H1 (cell line): ENCODE results near the gene CPED1. TPM values are rescaled to one million over a fixed set of nuclear protein-coding genes. Genes with fewer than 3 reads are reported as not detected.

Experiments used
- CTCF ChIA-PET: fragments of 300-600 bp; sonication (Branson Sonifier 250); formaldehyde crosslinking; loops from one replicate; lab custom pipeline; 2021; ENCODE audit not compliant: partially characterized antibody; lab: Charles Lee
- POLR2A ChIA-PET: fragments of 300-600 bp; sonication (Branson Sonifier 250); formaldehyde crosslinking; loops from one replicate; lab custom pipeline; 2021; ENCODE audit warnings: inconsistent platforms; ENCODE audit not compliant: partially characterized antibody; lab: Charles Lee
- DNase-seq, 2 experiments: peaks; one replicate each; pipeline versions ENCODE4 v3.0.0 to v3.0.0-alpha.2; 2010 to 2022; ENCODE audit warnings: low spot score in 2 of 2, low read depth in 1 of 2, mixed read lengths in 1 of 2
- FAIRE-seq: peaks from 2 replicates; lab custom pipeline; 2011; peaks lifted over from hg19 to GRCh38; lab: Jason Lieb, UNC
- H2AFZ ChIP-seq: 2 replicates; pipeline ENCODE4 v1.8.1; 2012; ENCODE audit warnings: low read length, inconsistent platforms
- H2AK5ac ChIP-seq: 2 replicates; pipeline ENCODE4 v1.6.1; 2013; ENCODE audit warnings: low read depth, low read length
- H2BK120ac ChIP-seq: replicated peaks from 2 replicates; pipeline ENCODE3; 2013; ENCODE audit warnings: low read depth, low read length, inconsistent platforms
- H2BK12ac ChIP-seq: 2 replicates; pipeline ENCODE4 v1.6.1; 2013; ENCODE audit warnings: low read depth, low read length
- H2BK15ac ChIP-seq: 2 replicates; pipeline ENCODE4 v1.6.1; 2013; ENCODE audit warnings: low read length
- H2BK20ac ChIP-seq: 2 replicates; pipeline ENCODE4 v1.6.1; 2013; ENCODE audit warnings: low read length
- H2BK5ac ChIP-seq: 2 replicates; pipeline ENCODE4 v1.6.1; 2013; ENCODE audit warnings: low read depth, low read length
- H3K14ac ChIP-seq: 2 replicates; pipeline ENCODE4 v1.6.1; 2013; ENCODE audit warnings: inconsistent platforms; ENCODE audit not compliant: insufficient read length
- H3K18ac ChIP-seq: 2 replicates; pipeline ENCODE4 v1.6.1; 2013; ENCODE audit warnings: low read length; ENCODE audit errors: extremely low read depth
- H3K23ac ChIP-seq: 2 replicates; pipeline ENCODE4 v1.6.1; 2013; ENCODE audit warnings: inconsistent platforms; ENCODE audit not compliant: insufficient read length
- H3K23me2 ChIP-seq: 2 replicates; pipeline ENCODE4 v1.6.1; 2013; ENCODE audit warnings: low read depth, low read length
- H3K27ac ChIP-seq: 2 replicates; pipeline ENCODE4 v1.6.1; 2011; ENCODE audit warnings: low read depth, low read length, inconsistent platforms
- H3K27me3 ChIP-seq, 4 experiments: replicated peaks in 1 of 4; 1 replicate in 1 of 4; 2 replicates in 3 of 4; pipeline versions ENCODE4 v1.6.1 to v1.8.1; 2011 to 2013; ENCODE audit warnings: low read length in 3 of 4, mild to moderate bottlenecking in 3 of 4, inconsistent platforms in 2 of 4, mixed read lengths in 2 of 4, moderate library complexity in 1 of 4; ENCODE audit not compliant: control insufficient read depth in 3 of 4, insufficient read depth in 3 of 4; ENCODE audit errors: extremely low read depth in 1 of 4
- H3K36me3 ChIP-seq, 4 experiments: 2 replicates each; pipeline versions ENCODE4 v1.6.1 to v1.8.1; 2011 to 2013; ENCODE audit warnings: mild to moderate bottlenecking in 4 of 4, low read length in 3 of 4, moderate library complexity in 2 of 4, control low read depth in 1 of 4, inconsistent platforms in 1 of 4; ENCODE audit not compliant: insufficient read depth in 4 of 4, control insufficient read depth in 2 of 4
- H3K4ac ChIP-seq: replicated peaks from 2 replicates; pipeline ENCODE3; 2013; ENCODE audit warnings: low read length, low read depth, mixed read lengths, inconsistent platforms; ENCODE audit not compliant: insufficient read length
- H3K4me1 ChIP-seq, 4 experiments: replicated peaks in 1 of 4; 1 replicate in 1 of 4; 2 replicates in 3 of 4; pipeline versions ENCODE4 v1.6.1 to v1.8.1; 2011 to 2013; ENCODE audit warnings: low read length in 3 of 4, inconsistent platforms in 2 of 4, mixed read lengths in 1 of 4; ENCODE audit not compliant: insufficient read depth in 4 of 4, control insufficient read depth in 3 of 4
- H3K4me2 ChIP-seq, 2 experiments: 2 replicates each; pipeline versions ENCODE4 v1.6.1 to v1.8.1; 2011 to 2013; ENCODE audit warnings: low read depth in 2 of 2, low read length in 2 of 2, control low read depth in 1 of 2, inconsistent platforms in 1 of 2, mild to moderate bottlenecking in 1 of 2; ENCODE audit not compliant: insufficient read depth in 1 of 2
- H3K4me3 ChIP-seq, 4 experiments: fragments of 200-600, 300-600 bp in 1 of 4; sonication (generic), shearing (Covaris generic), sonication (Bioruptor Twin) in 1 of 4; 2 replicates each; pipeline versions ENCODE4 v1.5.1 to v1.8.1; 2011 to 2016; ENCODE audit warnings: low read length in 4 of 4, low read depth in 3 of 4, control low read depth in 2 of 4, inconsistent platforms in 2 of 4, mild to moderate bottlenecking in 2 of 4, mixed read lengths in 1 of 4, moderate library complexity in 1 of 4; ENCODE audit not compliant: insufficient read depth in 2 of 4; ENCODE audit errors: extremely low read depth in 1 of 4
- H3K56ac ChIP-seq: replicated peaks from 2 replicates; pipeline ENCODE3; 2013; ENCODE audit warnings: low read depth, mild to moderate bottlenecking, mixed read lengths, low read length, inconsistent platforms; ENCODE audit not compliant: insufficient read length
- H3K79me1 ChIP-seq: 2 replicates; pipeline ENCODE4 v1.6.1; 2013; ENCODE audit warnings: low read depth, low read length, control low read depth
- H3K79me2 ChIP-seq, 2 experiments: 2 replicates each; pipeline versions ENCODE4 v1.6.1 to v1.8.1; 2012 to 2013; ENCODE audit warnings: low read length in 2 of 2, mild to moderate bottlenecking in 2 of 2, inconsistent platforms in 1 of 2; ENCODE audit not compliant: insufficient read depth in 2 of 2, control insufficient read depth in 1 of 2
- H3K9ac ChIP-seq, 4 experiments: replicated peaks in 1 of 4; 1 replicate in 1 of 4; 2 replicates in 3 of 4; pipeline versions ENCODE4 v1.6.1 to v1.8.1; 2011 to 2013; ENCODE audit warnings: low read depth in 3 of 4, low read length in 3 of 4, control low read depth in 2 of 4, mild to moderate bottlenecking in 2 of 4, moderate library complexity in 2 of 4, inconsistent platforms in 1 of 4; ENCODE audit errors: extremely low read depth in 1 of 4
- H3K9me3 ChIP-seq, 2 experiments: 2 replicates each; pipeline versions ENCODE4 v1.6.1 to v1.8.1; 2012 to 2013; ENCODE audit warnings: mild to moderate bottlenecking in 2 of 2, moderate library complexity in 2 of 2, control low read depth in 1 of 2, inconsistent platforms in 1 of 2, low read depth in 1 of 2, low read length in 1 of 2, mixed read lengths in 1 of 2; ENCODE audit not compliant: insufficient read depth in 2 of 2
- H4K20me1 ChIP-seq, 2 experiments: replicated peaks in 1 of 2; 2 replicates each; pipeline versions ENCODE3 to v1.8.1; 2011 to 2013; ENCODE audit warnings: inconsistent platforms in 2 of 2, low read length in 2 of 2, mild to moderate bottlenecking in 1 of 2; ENCODE audit not compliant: insufficient read depth in 2 of 2, control insufficient read depth in 1 of 2
- H4K5ac ChIP-seq: 2 replicates; pipeline ENCODE4 v1.6.1; 2013; ENCODE audit warnings: low read length, low read depth, mixed read lengths, inconsistent platforms; ENCODE audit not compliant: insufficient read length
- H4K8ac ChIP-seq: 2 replicates; pipeline ENCODE4 v1.8.0; 2013; ENCODE audit warnings: mild to moderate bottlenecking, moderate library complexity, low read length, inconsistent platforms; ENCODE audit not compliant: insufficient read depth; ENCODE audit errors: extremely low read depth
- H4K91ac ChIP-seq: replicated peaks from 2 replicates; pipeline ENCODE3; 2013; ENCODE audit warnings: low read length, mixed read lengths, inconsistent platforms; ENCODE audit not compliant: insufficient read length
- ATF2 ChIP-seq: IDR thresholded peaks from 2 replicates; pipeline ENCODE4 v1.6.1; 2012; ENCODE audit warnings: low read length, inconsistent platforms
- EP300 ChIP-seq, 2 experiments: IDR thresholded peaks; 1 replicate in 1 of 2; 2 replicates in 1 of 2; pipeline ENCODE4 v1.6.1; 2011 to 2012; ENCODE audit warnings: low read depth in 2 of 2, low read length in 2 of 2, mild to moderate bottlenecking in 2 of 2, borderline replicate concordance in 1 of 2, inconsistent platforms in 1 of 2, moderate library complexity in 1 of 2
- MAFK ChIP-seq: IDR thresholded peaks from 2 replicates; pipeline ENCODE4 v1.6.1; 2012; ENCODE audit warnings: low read depth, mild to moderate bottlenecking, improper control_type of control experiment, low read length
- WGBS, 2 experiments: shearing (Covaris generic) in 1 of 2; methylation state at CpG; one replicate each; pipeline versions ENCODE4 v1.1.6 to v1.1.7; 2013 to 2015; ENCODE audit warnings: low lambda C conversion rate in 2 of 2, mixed read lengths in 2 of 2, inconsistent platforms in 1 of 2, low coverage in 1 of 2, missing lambda C conversion rate in 1 of 2; ENCODE audit not compliant: insufficient replicate concordance in 2 of 2, insufficient coverage in 1 of 2, insufficient read length in 1 of 2; ENCODE audit errors: extremely low coverage in 1 of 2, missing lambda C conversion rate in 1 of 2; 5-methylcytosine and 5-hydroxymethylcytosine counted together
- polyA plus RNA-seq, 7 experiments: library from polyadenylated mRNA; depleted of rRNA in 3 of 7; stranded (reverse) in 5 of 7; unstranded in 2 of 7; fragments of >200 nt in 5 of 7; fragments of 200-250 nt in 2 of 7; gene quantifications; 1 replicate in 5 of 7; 2 replicates in 1 of 7; 4 replicates in 1 of 7; pipeline versions ENCODE4 v1.2.1 to v1.2.3, GENCODE V29; 2011 to 2013; ENCODE audit warnings: missing spikeins in 2 of 7, mixed read lengths in 2 of 7
- total RNA-seq: library from RNA; stranded (reverse); fragmentation: NEBNext Ultra II Directional; extraction: Animal tissue kit (Norgen Biotek cat#: 25700); gene quantifications from 2 replicates; pipeline ENCODE4 v1.2.1, GENCODE V29; 2021

Gene CPED1
- total and polyA plus RNA-seq, 2 of the 8 experiments (the other 6 are each of a cell fraction or from before 2014, with no cell fraction given), result 0.08 to 0.39 TPM

- no peak overlapping the region for H4K91ac ChIP-seq
- H3K4ac ChIP-seq, result no peak overlapping the region
- H2AFZ ChIP-seq, result no peak overlapping the region
- H3K18ac ChIP-seq, result no peak overlapping the region
- WGBS, 2 experiments, result 77% methylated on average over 3 of the region's 3 CpGs; no CpG with 5 or more reads in 1 of the 2 experiments
- no peaks in the 10 kb centered on the region for H3K27me3 ChIP-seq
- H2BK12ac ChIP-seq, result no peak overlapping the region
- no peaks in the 10 kb centered on the region for H3K4me1 ChIP-seq
- H2BK120ac ChIP-seq, result no peak overlapping the region
- no peaks in the 10 kb centered on the region for H4K20me1 ChIP-seq
- TF ChIP-seq MAFK (peak; percentile 56; the same call in 1 of the 2 replicates), EP300 (IDR thresholded peaks at IDR 0.05; ENCODE audit: borderline replicate concordance in 1 of 2, low read depth in 2 of 2, low read length in 2 of 2) (no peak), ATF2 (no peak)
- no peak overlapping the region for H3K4me3 ChIP-seq
- H3K23ac ChIP-seq, result no peak overlapping the region
- FAIRE-seq, result no peak
- no peak overlapping the region for H3K9ac ChIP-seq
- no peak overlapping the region for H2BK15ac ChIP-seq
- H4K8ac ChIP-seq, result no peak overlapping the region
- DNase-seq, result no peak
- no peak overlapping the region for H3K56ac ChIP-seq
- no peaks in the 10 kb centered on the region for H3K79me1 ChIP-seq
- H3K79me2 ChIP-seq, result no peaks in the 10 kb centered on the region
- ChIA-PET CTCF (interaction anchor here (1.2 to 3.3 kb wide), 3 partner anchors 14 to 98 kb away, joined by 4 to 16 read pairs (median 4); partner anchors contain the start of gene CPED1), POLR2A (no interaction called here)
- H4K5ac ChIP-seq, result no peak overlapping the region
- H2BK20ac ChIP-seq, result no peak overlapping the region
- H3K14ac ChIP-seq, result no peak overlapping the region
- H2BK5ac ChIP-seq, result no peak overlapping the region
- H3K27ac ChIP-seq, result no peak overlapping the region
- no peak overlapping the region for H3K4me2 ChIP-seq
- H3K23me2 ChIP-seq, result no peaks in the 10 kb centered on the region
- no peaks in the 10 kb centered on the region for H3K36me3 ChIP-seq
- H2AK5ac ChIP-seq, result no peak overlapping the region
- H3K9me3 ChIP-seq, result no peaks in the 10 kb centered on the region
Observed at GRCh38 chr7:121001234-121001906, 12.9 kb downstream of the CPED1 start.
